Breast epithelium (tissue), 4 donors: ENCODE measurements around the gene TANC1. TPM values are rescaled to one million over a fixed set of nuclear protein-coding genes. Genes with fewer than 3 reads are reported as not detected.
A peak's percentile ranks its signal among the peaks of the same experiment; 100 is the strongest.

ENCODE experiments used
- DNase-seq, 2 donors: peaks; one replicate each; pipeline ENCODE4 v3.0.0-alpha.2; 2019; ENCODE audit warnings: low spot score in 2 of 2
- H3K27ac ChIP-seq, 2 donors: fragments of 200-600 bp; sonication (generic) in 1 of 2; one replicate each; pipeline ENCODE4 v1.5.1; 2016 to 2019; ENCODE audit warnings: mild to moderate bottlenecking in 1 of 2
- H3K27me3 ChIP-seq, 2 donors: fragments of 200-600 bp; sonication (generic) in 1 of 2; one replicate each; pipeline versions ENCODE4 v1.5.1 to v1.6.0; 2017 to 2019; ENCODE audit warnings: control low read depth in 1 of 2, mild to moderate bottlenecking in 1 of 2
- H3K36me3 ChIP-seq: fragments of 200-600 bp; one replicate; pipeline ENCODE4 v1.5.1; 2019
- H3K4me1 ChIP-seq, 2 donors: fragments of 200-600 bp; sonication (generic); one replicate each; pipeline ENCODE4 v1.5.1; 2016 to 2019; ENCODE audit warnings: control low read depth in 1 of 2
- H3K4me3 ChIP-seq, 3 donors: fragments of 200-600 bp; sonication (generic); 1 replicate in 2 of 3; 2 replicates in 1 of 3; pipeline ENCODE4 v1.5.1; 2016 to 2019; ENCODE audit warnings: mild to moderate bottlenecking in 3 of 3, moderate library complexity in 2 of 3
- H3K9me3 ChIP-seq, 2 donors: fragments of 200-600 bp; sonication (generic) in 1 of 2; one replicate each; pipeline ENCODE4 v1.5.1; 2016 to 2019; ENCODE audit warnings: control low read depth in 1 of 2
- CTCF ChIP-seq, 3 donors: fragments of 450-650 bp; IDR thresholded peaks; one replicate each; pipeline ENCODE4 v1.5.1; 2016 to 2017; ENCODE audit warnings: antibody characterized with exemption in 3 of 3, mild to moderate bottlenecking in 3 of 3, moderate library complexity in 3 of 3
- POLR2A ChIP-seq: fragments of 450-650 bp; IDR thresholded peaks from one replicate; pipeline ENCODE4 v1.6.1; 2016; ENCODE audit warnings: antibody characterized with exemption, mild to moderate bottlenecking, moderate library complexity
- POLR2AphosphoS5 ChIP-seq, 3 donors: sonication (generic); formaldehyde crosslinking; IDR thresholded peaks; one replicate each; pipeline ENCODE4 v1.6.1; 2017; ENCODE audit warnings: antibody characterized with exemption in 3 of 3
- intact Hi-C: fragments of 100-400 bp; cut with DNase I; formaldehyde crosslinking; loops from one replicate; pipeline ENCODE4 v1.15.1; 2023; ENCODE audit warnings: low total_unique reads
- total RNA-seq, 3 donors: library from RNA; depleted of rRNA; stranded (reverse); fragments of >200 nt; gene quantifications; one replicate each; pipeline ENCODE4 v1.1.0, GENCODE V29; 2016

The TANC1 gene
- total RNA-seq, 3 donors from 2014 or later, result 18.9 to 62.3 (median 58.4) TPM

DNA sequence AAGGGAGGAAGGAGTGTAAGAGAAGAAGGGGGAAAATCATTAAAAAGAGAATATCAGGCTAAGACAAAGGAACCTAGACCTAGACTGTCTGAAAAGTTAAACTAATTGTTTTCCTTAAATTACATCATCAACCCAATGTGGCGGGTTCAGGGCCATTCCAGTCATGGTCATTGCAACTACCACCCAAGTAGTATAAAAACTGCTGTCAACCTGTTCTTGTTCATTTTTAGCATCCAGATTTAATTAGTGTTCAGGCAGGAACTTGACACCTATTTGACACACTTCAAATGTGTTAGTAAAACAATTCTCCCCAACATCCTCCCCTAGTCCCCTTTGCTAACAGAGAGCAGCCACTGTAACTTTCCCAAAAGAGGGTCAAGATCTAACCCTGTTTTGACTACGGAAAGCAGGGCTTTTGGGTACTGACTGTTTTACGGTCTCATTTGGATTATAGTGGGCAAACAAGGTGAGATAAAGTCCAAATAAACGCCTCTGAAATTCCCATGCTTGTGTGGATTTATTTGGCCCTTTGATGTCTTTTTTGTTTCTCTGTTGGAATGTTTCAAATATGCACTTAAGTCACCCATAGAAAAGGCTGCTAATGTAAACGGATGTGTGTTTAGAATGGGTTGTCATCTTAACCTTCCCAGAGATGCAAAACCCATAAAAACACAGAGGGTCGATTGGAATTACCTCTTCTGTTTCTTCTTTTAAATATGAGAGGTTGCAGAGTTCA, 19.3 kb upstream of the TANC1 start:
- intact Hi-C loops, result no loop called here
- H3K9me3 ChIP-seq, result no peaks in the 10 kb centered on the region
- no peak overlapping the region for H3K4me3 ChIP-seq
- TF ChIP-seq POLR2AphosphoS5 (IDR thresholded peaks at IDR 0.05), result no peak
- no peak for TF ChIP-seq CTCF (IDR thresholded peaks at IDR 0.05)
- no peak for TF ChIP-seq POLR2A
- DNase-seq, result no peak
- no peaks in the 10 kb centered on the region for H3K36me3 ChIP-seq
- no peaks in the 10 kb centered on the region for H3K27me3 ChIP-seq
- H3K27ac ChIP-seq, result no peak overlapping the region
- peaks cover 0 to 3% of the 10 kb centered on the region in 2 donors for H3K4me1 ChIP-seq

- Histone ChIP-seq H3K36me3 (no peaks in the 10 kb centered on the region), H3K9me3 (no peaks in the 10 kb centered on the region), H3K4me1 (peaks cover 0 to 9% of the 10 kb centered on the region in 2 donors), H3K4me3 (no peak overlapping the region), H3K27me3 (no peaks in the 10 kb centered on the region), H3K27ac (peak overlapping the region; percentile 21 to 54)
- DNase-seq, result no peak
- no peak for TF ChIP-seq CTCF (IDR thresholded peaks at IDR 0.05)
- TF ChIP-seq POLR2AphosphoS5 (IDR thresholded peaks at IDR 0.05), result no peak
- TF ChIP-seq POLR2A, result no peak
- intact Hi-C loops, result no loop called here
These were observed 15.0 kb upstream of the TANC1 start for GRCh38 chr2:158953454-158953853.

GRCh38 chr2:158953926-158954763, 14.3 kb upstream of the TANC1 start:
- peak in 1 of 3 donors; percentile 21 for TF ChIP-seq POLR2AphosphoS5 (IDR thresholded peaks at IDR 0.05)
- TF ChIP-seq CTCF (IDR thresholded peaks at IDR 0.05), result no peak
- H3K4me3 ChIP-seq, result no peak overlapping the region

GRCh38 chr2:158955842-158956365, 12.5 kb upstream of the TANC1 start:
- no peak overlapping the region for H3K4me3 ChIP-seq
- no peaks in the 10 kb centered on the region for H3K9me3 ChIP-seq
- DNase-seq, result no peak
- no peak for TF ChIP-seq POLR2AphosphoS5 (IDR thresholded peaks at IDR 0.05)
- no peak for TF ChIP-seq POLR2A
- no peak for TF ChIP-seq CTCF (IDR thresholded peaks at IDR 0.05)
- H3K4me1 ChIP-seq, result peaks cover 0 to 9% of the 10 kb centered on the region in 2 donors
- intact Hi-C loops, result no loop called here
- no peaks in the 10 kb centered on the region for H3K36me3 ChIP-seq
- no peaks in the 10 kb centered on the region for H3K27me3 ChIP-seq
- H3K27ac ChIP-seq, result no peak overlapping the region

More at GRCh38 chr2:158953926-158954763, 14.3 kb upstream of the TANC1 start:
- peak overlapping the region; percentile 21 to 54 for H3K27ac ChIP-seq
- peaks cover 0 to 9% of the 10 kb centered on the region in 2 donors for H3K4me1 ChIP-seq
- no peaks in the 10 kb centered on the region for H3K36me3 ChIP-seq
- intact Hi-C loops, result no loop called here
- H3K9me3 ChIP-seq, result no peaks in the 10 kb centered on the region
- H3K27me3 ChIP-seq, result no peaks in the 10 kb centered on the region
- peak; percentile 56 to 61 for DNase-seq

- no peaks in the 10 kb centered on the region for H3K9me3 ChIP-seq
- DNase-seq, result no peak
- H3K4me1 ChIP-seq, result peaks cover 0 to 9% of the 10 kb centered on the region in 2 donors
- H3K27ac ChIP-seq, result no peak overlapping the region
- H3K27me3 ChIP-seq, result no peaks in the 10 kb centered on the region
- no peaks in the 10 kb centered on the region for H3K36me3 ChIP-seq
- no peak overlapping the region for H3K4me3 ChIP-seq
- intact Hi-C loops, result no loop called here
- no peak for TF ChIP-seq POLR2A
- TF ChIP-seq POLR2AphosphoS5 (IDR thresholded peaks at IDR 0.05), result no peak
- TF ChIP-seq CTCF (IDR thresholded peaks at IDR 0.05), result no peak
These were observed 10.1 kb upstream of the TANC1 start for GRCh38 chr2:158958365-158958764.
